Neural cell (in vitro differentiated cells): ENCODE data around the gene ACOT7. TPM values are rescaled to one million over a fixed set of nuclear protein-coding genes. Genes with fewer than 3 reads are reported as not detected.

Experiments used
- H2AFZ ChIP-seq: fragments of 200-600, 300-800 bp; sonication (generic), shearing (Covaris generic); 2 replicates; pipeline ENCODE4 v1.6.0; 2014; ENCODE audit warnings: low read depth, mild to moderate bottlenecking, antibody characterized with exemption, low read length, moderate library complexity
- H3F3A ChIP-seq: fragments of 200-600 bp; shearing (Covaris generic); 2 replicates; pipeline ENCODE4 v1.6.1; 2016; ENCODE audit warnings: mild to moderate bottlenecking, moderate library complexity, mixed read lengths, antibody characterized with exemption, low read length; ENCODE audit not compliant: insufficient read depth, poor library complexity, severe bottlenecking
- H3K27ac ChIP-seq: fragments of 200-600, 300-800 bp; sonication (generic), shearing (Covaris generic); 2 replicates; pipeline ENCODE4 v1.5.1; 2014; ENCODE audit warnings: mild to moderate bottlenecking, low read length, moderate library complexity
- H3K27me3 ChIP-seq: fragments of 300-800, 200-600 bp; sonication (generic), shearing (Covaris generic); 2 replicates; pipeline ENCODE4 v1.6.0; 2014; ENCODE audit warnings: mild to moderate bottlenecking, low read depth, low read length, moderate library complexity; ENCODE audit not compliant: insufficient read depth
- H3K36me3 ChIP-seq: fragments of 300-800, 200-600 bp; sonication (generic), shearing (Covaris generic); 2 replicates; pipeline ENCODE4 v1.5.1; 2014; ENCODE audit warnings: mild to moderate bottlenecking, antibody characterized with exemption, low read length, moderate library complexity; ENCODE audit not compliant: insufficient read depth
- H3K4me2 ChIP-seq: fragments of 300-800, 200-600 bp; sonication (generic), shearing (Covaris generic); 2 replicates; pipeline ENCODE4 v1.6.0; 2014; ENCODE audit warnings: mild to moderate bottlenecking, low read length
- H3K4me3 ChIP-seq: fragments of 300-800, 200-600 bp; sonication (generic), shearing (Covaris generic); 2 replicates; pipeline ENCODE4 v1.5.1; 2014; ENCODE audit warnings: mild to moderate bottlenecking, low read length, moderate library complexity
- H3K79me2 ChIP-seq: fragments of 200-600 bp; shearing (Covaris generic); replicated peaks from 2 replicates; pipeline ENCODE4 v1.6.0; 2014; ENCODE audit warnings: mild to moderate bottlenecking, low read length, moderate library complexity; ENCODE audit not compliant: insufficient read depth
- H3K9ac ChIP-seq: fragments of 300-800, 200-600 bp; sonication (generic), shearing (Covaris generic); 2 replicates; pipeline ENCODE4 v1.6.1; 2016; ENCODE audit warnings: mild to moderate bottlenecking, low read length, mixed read lengths
- H3K9me2 ChIP-seq: fragments of 200-600 bp; shearing (Covaris generic); 2 replicates; pipeline ENCODE4 v1.6.1; 2016; ENCODE audit warnings: mild to moderate bottlenecking, low read length, mixed read lengths; ENCODE audit not compliant: insufficient read depth
- H3K9me3 ChIP-seq: fragments of 200-600, 300-800 bp; sonication (generic), shearing (Covaris generic); 2 replicates; pipeline ENCODE4 v1.6.1; 2016; ENCODE audit warnings: mild to moderate bottlenecking, mixed run types, low read length, moderate library complexity, mixed read lengths
- H4K20me1 ChIP-seq: fragments of 200-600 bp; shearing (Covaris generic); 2 replicates; pipeline ENCODE4 v1.6.1; 2016; ENCODE audit warnings: mild to moderate bottlenecking, mixed run types; ENCODE audit not compliant: insufficient read depth
- CTCF ChIP-seq: fragments of 450-650 bp; IDR thresholded peaks from 2 replicates; pipeline ENCODE4 v1.5.1; 2014; ENCODE audit warnings: antibody characterized with exemption, mild to moderate bottlenecking, moderate library complexity; ENCODE audit not compliant: poor library complexity, severe bottlenecking
- EP300 ChIP-seq: fragments of 450-650 bp; conservative IDR thresholded peaks from 2 replicates; pipeline ENCODE4 v1.6.1; 2014; ENCODE audit warnings: antibody characterized with exemption, mild to moderate bottlenecking, moderate library complexity; ENCODE audit not compliant: poor library complexity, severe bottlenecking
- EZH2 ChIP-seq: fragments of 200-600, 300-800 bp; shearing (Covaris generic), sonication (generic); IDR thresholded peaks from 2 replicates; pipeline ENCODE4 v1.6.1; 2014; ENCODE audit warnings: antibody characterized with exemption, low read length, borderline replicate concordance, mild to moderate bottlenecking; ENCODE audit not compliant: insufficient read depth, poor library complexity, severe bottlenecking
- MXI1 ChIP-seq: fragments of 450-650 bp; conservative IDR thresholded peaks from 2 replicates; pipeline ENCODE4 v1.6.1; 2014; ENCODE audit warnings: antibody characterized with exemption, mild to moderate bottlenecking; ENCODE audit not compliant: poor library complexity, severe bottlenecking
- POLR2AphosphoS5 ChIP-seq: IDR thresholded peaks from 2 replicates; pipeline ENCODE4 v1.6.1; 2012
- RAD21 ChIP-seq: fragments of 450-650 bp; conservative IDR thresholded peaks from 2 replicates; pipeline ENCODE4 v1.6.1; 2014; ENCODE audit warnings: antibody characterized with exemption, mild to moderate bottlenecking, moderate library complexity
- REST ChIP-seq: IDR thresholded peaks from 2 replicates; pipeline ENCODE4 v1.6.1; 2012; ENCODE audit warnings: borderline replicate concordance
- SMC3 ChIP-seq: fragments of 450-650 bp; conservative IDR thresholded peaks from 2 replicates; pipeline ENCODE4 v1.6.1; 2014; ENCODE audit warnings: antibody characterized with exemption, mild to moderate bottlenecking, moderate library complexity; ENCODE audit not compliant: poor library complexity
- TAF1 ChIP-seq: IDR thresholded peaks from 2 replicates; pipeline ENCODE4 v1.6.1; 2012; ENCODE audit warnings: low read depth
- polyA plus RNA-seq: library from polyadenylated mRNA; depleted of rRNA; stranded (reverse); fragments of >200 nt; gene quantifications from 2 replicates; pipeline ENCODE4 v1.2.3, GENCODE V29; 2014

The ACOT7 gene
- polyA plus RNA-seq, 1 donor from 2014 or later = 101 TPM

GRCh38 chr1:6351480-6352137, 42.0 kb downstream of the ACOT7 start:
- no peak overlapping the region for H3K27ac ChIP-seq
- no peaks in the 10 kb centered on the region for H3F3A ChIP-seq
- H2AFZ ChIP-seq = no peak overlapping the region
- no peak overlapping the region for H3K4me3 ChIP-seq
- H3K9me3 ChIP-seq = no peaks in the 10 kb centered on the region
- H3K9me2 ChIP-seq = no peaks in the 10 kb centered on the region
- no peaks in the 10 kb centered on the region for H3K27me3 ChIP-seq
- H3K36me3 ChIP-seq = no peaks in the 10 kb centered on the region
- H3K4me2 ChIP-seq = no peak overlapping the region
- no peak for TF ChIP-seq POLR2AphosphoS5
- TF ChIP-seq SMC3 = no peak
- no peak for TF ChIP-seq REST
- TF ChIP-seq MXI1 = no peak
- no peak for TF ChIP-seq TAF1
- no peak for TF ChIP-seq CTCF
- TF ChIP-seq EP300 = no peak
- TF ChIP-seq RAD21 = no peak
- no peak for TF ChIP-seq EZH2
- H4K20me1 ChIP-seq = peaks cover 4% of the 10 kb centered on the region
- peaks cover 3% of the 10 kb centered on the region for H3K79me2 ChIP-seq
- H3K9ac ChIP-seq = no peak overlapping the region

- Histone ChIP-seq H3K79me2 (peaks cover 3% of the 10 kb centered on the region), H2AFZ (no peak overlapping the region), H3K27me3 (no peaks in the 10 kb centered on the region), H3F3A (no peaks in the 10 kb centered on the region), H3K4me3 (no peak overlapping the region), H3K9me2 (no peaks in the 10 kb centered on the region), H4K20me1 (peaks cover 4% of the 10 kb centered on the region), H3K27ac (no peak overlapping the region), H3K36me3 (no peaks in the 10 kb centered on the region), H3K9me3 (no peaks in the 10 kb centered on the region), H3K9ac (no peak overlapping the region), H3K4me2 (no peak overlapping the region)
- TF ChIP-seq POLR2AphosphoS5 = no peak
- TF ChIP-seq RAD21 = no peak
- no peak for TF ChIP-seq SMC3
- TF ChIP-seq MXI1 = no peak
- no peak for TF ChIP-seq TAF1
Measured at GRCh38 chr1:6350416-6351088, 43.0 kb downstream of the ACOT7 start.
